ENCODE measurements around the gene ACO2. TPM values are rescaled to one million over a fixed set of nuclear protein-coding genes. Genes with fewer than 3 reads are reported as not detected.
A peak's percentile ranks its signal among the peaks of the same experiment; 100 is the strongest.

ACO2 gene
- total RNA-seq, 1 donor from 2014 or later, result 103 TPM

DNA sequence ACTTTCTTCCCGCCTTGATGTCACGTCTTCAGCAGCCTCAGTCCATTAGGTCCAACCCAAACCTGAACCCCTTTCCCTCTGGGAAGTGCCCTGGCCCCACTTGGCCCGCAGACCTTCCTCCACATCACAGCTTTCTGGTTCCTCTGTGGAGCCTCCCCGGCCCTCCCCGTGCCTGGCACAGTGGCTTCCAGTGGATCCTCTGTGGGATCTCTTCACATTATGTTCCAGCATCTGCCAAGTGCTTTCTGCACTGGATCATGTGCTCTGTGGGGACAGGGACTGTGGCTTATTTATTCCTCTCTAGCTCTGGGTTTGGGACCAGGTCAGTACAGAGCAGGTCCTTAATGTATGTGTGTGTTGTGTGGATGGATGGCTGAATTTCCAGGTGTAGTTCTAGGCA is 44.5 kb downstream of the ACO2 start:
- H3K36me3 ChIP-seq (ENCODE audit: control insufficient read depth, insufficient read depth, low read length), result no peaks in the 10 kb centered on the region
- H3K27me3 ChIP-seq (ENCODE audit: control insufficient read depth, insufficient read depth, low read length), result no peaks in the 10 kb centered on the region
- no peak overlapping the region for H3K4me3 ChIP-seq (ENCODE audit: low read depth, low read length)
- TF ChIP-seq, protein P1, sequence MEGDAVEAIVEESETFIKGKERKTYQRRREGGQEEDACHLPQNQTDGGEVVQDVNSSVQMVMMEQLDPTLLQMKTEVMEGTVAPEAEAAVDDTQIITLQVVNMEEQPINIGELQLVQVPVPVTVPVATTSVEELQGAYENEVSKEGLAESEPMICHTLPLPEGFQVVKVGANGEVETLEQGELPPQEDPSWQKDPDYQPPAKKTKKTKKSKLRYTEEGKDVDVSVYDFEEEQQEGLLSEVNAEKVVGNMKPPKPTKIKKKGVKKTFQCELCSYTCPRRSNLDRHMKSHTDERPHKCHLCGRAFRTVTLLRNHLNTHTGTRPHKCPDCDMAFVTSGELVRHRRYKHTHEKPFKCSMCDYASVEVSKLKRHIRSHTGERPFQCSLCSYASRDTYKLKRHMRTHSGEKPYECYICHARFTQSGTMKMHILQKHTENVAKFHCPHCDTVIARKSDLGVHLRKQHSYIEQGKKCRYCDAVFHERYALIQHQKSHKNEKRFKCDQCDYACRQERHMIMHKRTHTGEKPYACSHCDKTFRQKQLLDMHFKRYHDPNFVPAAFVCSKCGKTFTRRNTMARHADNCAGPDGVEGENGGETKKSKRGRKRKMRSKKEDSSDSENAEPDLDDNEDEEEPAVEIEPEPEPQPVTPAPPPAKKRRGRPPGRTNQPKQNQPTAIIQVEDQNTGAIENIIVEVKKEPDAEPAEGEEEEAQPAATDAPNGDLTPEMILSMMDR (IDR thresholded peaks at IDR 0.05; ENCODE audit: insufficient read depth, low read length, poor library complexity, severe bottlenecking), result no peak
- DNase-seq (ENCODE audit: low read depth), result no peak

DNA sequence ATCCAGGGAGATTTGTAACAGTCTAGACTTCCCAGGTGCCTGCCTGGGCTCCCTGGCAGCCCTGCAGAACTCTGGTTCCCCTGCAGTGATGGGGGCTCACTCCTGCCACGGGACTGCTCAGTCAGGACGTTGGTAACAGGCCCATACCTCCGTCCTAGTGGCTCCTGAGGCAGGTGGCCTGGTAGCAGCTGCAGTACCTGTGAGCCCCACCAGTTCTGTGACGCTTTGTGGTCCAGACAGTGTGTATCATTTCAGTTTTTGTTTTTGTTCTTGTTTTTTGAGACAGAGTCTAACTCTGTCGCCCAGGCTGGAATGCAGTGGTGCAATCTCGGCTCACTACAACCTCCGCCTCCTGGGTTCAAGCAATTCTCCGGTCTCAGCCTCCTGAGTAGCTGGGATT is 47.5 kb downstream of the ACO2 start:
- Histone ChIP-seq H3K36me3 (ENCODE audit: control insufficient read depth, insufficient read depth, low read length) (peaks cover 1% of the 10 kb centered on the region), H3K4me3 (ENCODE audit: low read depth, low read length) (no peak overlapping the region), H3K27me3 (ENCODE audit: control insufficient read depth, insufficient read depth, low read length) (no peaks in the 10 kb centered on the region)
- DNase-seq (ENCODE audit: low read depth), result no peak
- TF ChIP-seq, protein P1 (IDR thresholded peaks at IDR 0.05; ENCODE audit: insufficient read depth, low read length, poor library complexity, severe bottlenecking), result no peak

- TF ChIP-seq, protein P1 (IDR thresholded peaks at IDR 0.05; ENCODE audit: insufficient read depth, low read length, poor library complexity, severe bottlenecking), result peak; percentile 91
- peaks cover 1% of the 10 kb centered on the region for H3K36me3 ChIP-seq (ENCODE audit: control insufficient read depth, insufficient read depth, low read length)
- no peaks in the 10 kb centered on the region for H3K27me3 ChIP-seq (ENCODE audit: control insufficient read depth, insufficient read depth, low read length)
- peak; percentile 12 for DNase-seq (ENCODE audit: low read depth)
- no peak overlapping the region for H3K4me3 ChIP-seq (ENCODE audit: low read depth, low read length)
Measured at GRCh38 chr22:41517172-41518047, 48.5 kb downstream of the ACO2 start.

DNA sequence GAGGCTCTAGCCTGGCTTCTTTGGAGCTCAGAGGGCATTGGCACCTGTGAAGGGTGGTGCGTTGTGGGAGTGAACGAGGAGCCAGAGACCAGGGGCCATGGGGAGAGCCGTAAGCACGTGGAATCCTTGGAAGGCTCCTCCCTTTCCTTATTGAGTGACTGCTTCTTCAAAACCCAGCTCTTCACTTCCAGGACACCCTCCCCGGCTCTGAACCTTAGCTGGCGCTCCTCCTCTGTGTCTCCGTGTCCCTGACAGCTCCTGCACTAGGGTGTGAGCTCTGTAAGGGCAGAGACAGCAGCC is 49.1 kb downstream of the ACO2 start:
- DNase-seq (ENCODE audit: low read depth), result no peak
- H3K4me3 ChIP-seq (ENCODE audit: low read depth, low read length), result no peak overlapping the region
- H3K36me3 ChIP-seq (ENCODE audit: control insufficient read depth, insufficient read depth, low read length), result peaks cover 1% of the 10 kb centered on the region
- TF ChIP-seq, protein P1 (IDR thresholded peaks at IDR 0.05; ENCODE audit: insufficient read depth, low read length, poor library complexity, severe bottlenecking), result no peak
- H3K27me3 ChIP-seq (ENCODE audit: control insufficient read depth, insufficient read depth, low read length), result no peaks in the 10 kb centered on the region

GRCh38 chr22:41521126-41521525 is 52.2 kb downstream of the ACO2 start:
- no peak for DNase-seq (ENCODE audit: low read depth)
- Histone ChIP-seq H3K4me3 (ENCODE audit: low read depth, low read length) (no peak overlapping the region), H3K27me3 (ENCODE audit: control insufficient read depth, insufficient read depth, low read length) (no peaks in the 10 kb centered on the region), H3K36me3 (ENCODE audit: control insufficient read depth, insufficient read depth, low read length) (peaks cover 6% of the 10 kb centered on the region)
- TF ChIP-seq, protein P1 (IDR thresholded peaks at IDR 0.05; ENCODE audit: insufficient read depth, low read length, poor library complexity, severe bottlenecking), result no peak

DNA sequence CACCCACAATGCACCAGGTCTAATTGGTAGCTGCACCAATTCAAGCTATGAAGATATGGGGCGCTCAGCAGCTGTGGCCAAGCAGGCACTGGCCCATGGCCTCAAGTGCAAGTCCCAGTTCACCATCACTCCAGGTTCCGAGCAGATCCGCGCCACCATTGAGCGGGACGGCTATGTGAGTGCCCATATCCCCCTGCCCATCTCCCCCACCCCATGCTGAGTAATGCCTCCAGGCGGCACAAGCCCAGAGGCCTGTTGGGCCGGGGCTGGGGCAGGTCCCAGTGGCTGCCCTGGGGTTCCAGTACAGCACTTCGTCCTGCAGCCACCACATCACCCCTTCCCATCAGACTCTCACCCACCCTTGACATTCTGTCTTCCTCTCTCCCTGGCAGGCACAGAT is 53.9 kb downstream of the ACO2 start:
- no peak for DNase-seq (ENCODE audit: low read depth)
- no peaks in the 10 kb centered on the region for H3K27me3 ChIP-seq (ENCODE audit: control insufficient read depth, insufficient read depth, low read length)
- TF ChIP-seq, protein P1 (IDR thresholded peaks at IDR 0.05; ENCODE audit: insufficient read depth, low read length, poor library complexity, severe bottlenecking), result no peak
- peaks cover 6% of the 10 kb centered on the region for H3K36me3 ChIP-seq (ENCODE audit: control insufficient read depth, insufficient read depth, low read length)
- no peak overlapping the region for H3K4me3 ChIP-seq (ENCODE audit: low read depth, low read length)

All from kidney epithelial cell (primary cell).